Raji (cell line): ENCODE measurements around the gene IL19.
A peak's percentile ranks its signal among the peaks of the same experiment; 100 is the strongest.

Experiments used
- POLR2A ChIP-seq: IDR thresholded peaks from 2 replicates; pipeline ENCODE4 v1.6.1; 2011; ENCODE audit warnings: low read depth, low read length, control low read depth; ENCODE audit not compliant: insufficient read depth

The IL19 gene

GRCh38 chr1:206757524-206758266, 12.9 kb upstream of the IL19 start:
- no peak for TF ChIP-seq POLR2A

DNA sequence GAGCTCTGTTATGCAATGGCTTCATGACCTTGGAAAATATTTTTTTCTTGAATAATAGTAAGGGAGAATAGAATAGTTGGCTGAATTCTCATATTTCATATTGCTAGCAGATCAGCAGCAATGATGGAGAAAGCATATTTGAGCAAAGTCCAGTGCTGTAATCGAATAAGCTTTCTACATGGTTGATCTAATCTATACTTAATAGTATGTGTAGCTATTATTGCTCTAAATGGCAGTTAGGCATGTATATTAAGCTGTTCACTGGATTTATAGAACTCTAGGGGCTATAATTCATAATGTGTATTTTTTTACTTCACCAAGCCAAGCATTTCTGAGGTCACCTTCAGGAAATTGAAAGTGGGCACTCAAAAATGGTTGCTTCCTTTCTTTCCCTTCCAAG, 10.0 kb upstream of the IL19 start:
- TF ChIP-seq POLR2A: no peak

- no peak for TF ChIP-seq POLR2A
Measured at GRCh38 chr1:206761159-206761768, 9.3 kb upstream of the IL19 start.

DNA sequence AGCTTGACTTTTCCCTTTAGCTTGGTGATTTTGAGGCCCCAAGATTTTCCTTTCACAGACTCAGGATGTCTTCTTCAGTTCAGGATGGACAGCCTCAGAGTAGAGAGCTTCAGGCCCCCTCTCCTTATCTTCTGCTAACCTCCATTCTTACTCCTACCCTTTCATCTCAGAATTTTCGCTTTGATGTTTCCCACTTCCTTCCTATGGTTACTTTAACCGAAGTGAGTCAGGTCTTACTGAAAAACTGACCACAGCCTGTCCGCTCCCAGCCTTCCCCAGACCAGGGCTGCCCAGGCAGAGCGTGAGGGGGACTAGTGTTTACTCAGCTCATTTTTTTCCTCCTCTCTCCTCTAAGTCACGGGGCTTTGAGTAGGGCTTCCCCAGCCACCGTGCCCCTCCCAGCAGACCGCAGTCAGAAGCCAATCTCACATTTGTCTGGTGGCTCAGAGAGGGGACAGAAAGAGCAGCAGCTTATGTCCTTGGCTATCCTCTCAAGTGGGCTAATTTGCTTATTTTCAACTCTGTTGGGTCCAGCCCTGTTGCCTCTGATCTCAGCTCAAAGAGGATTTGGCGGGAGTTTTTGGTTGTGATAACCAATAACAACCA, 4.2 kb upstream of the IL19 start:
- no peak for TF ChIP-seq POLR2A

DNA sequence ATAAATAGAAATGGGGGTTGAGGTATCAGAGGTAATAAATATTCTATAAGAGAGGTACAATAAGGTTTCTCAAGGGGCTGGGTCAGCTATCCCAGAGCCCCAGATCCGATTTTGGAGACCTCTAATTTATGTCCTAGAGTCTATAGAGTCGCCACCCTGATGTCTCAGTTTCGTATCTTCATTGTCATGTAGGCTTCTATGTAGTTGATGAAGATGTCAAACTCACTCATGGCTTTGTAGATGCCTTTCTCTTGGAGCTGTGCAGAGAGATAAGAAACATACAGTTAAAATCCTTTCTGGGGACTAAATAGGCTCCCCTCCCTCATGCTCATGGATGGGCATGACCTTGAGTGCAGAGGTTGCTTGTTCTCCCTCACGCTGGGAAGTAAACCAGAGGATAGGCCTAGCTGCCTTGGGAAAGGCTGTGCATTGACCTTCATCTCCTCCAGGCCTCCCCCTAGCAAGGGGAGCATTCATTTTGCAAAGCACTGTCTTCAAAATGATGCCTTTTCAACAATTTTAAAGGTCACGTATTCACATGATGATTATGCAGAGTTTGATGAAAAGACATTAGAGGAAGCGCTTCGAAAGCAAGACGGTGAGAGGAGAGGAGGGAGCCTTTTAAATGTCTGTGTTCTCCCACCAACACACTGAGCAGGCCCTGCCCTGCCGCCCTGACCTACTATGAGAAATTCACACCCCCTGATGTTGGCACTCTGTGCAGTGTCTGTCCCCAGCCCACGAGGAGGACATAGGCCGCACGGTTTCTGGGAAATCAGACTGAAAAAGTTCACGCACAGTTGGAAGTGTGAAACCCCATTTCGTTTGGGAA, 1.9 kb upstream of the IL19 start:
- TF ChIP-seq POLR2A: no peak; the same call in 1 of the 2 replicates

- peak; percentile 25; the same call in 1 of the 2 replicates for TF ChIP-seq POLR2A
Measured at GRCh38 chr1:206769304-206769731, 1.3 kb upstream of the IL19 start.

GRCh38 chr1:206771338-206771692, 742 bp downstream of the IL19 start:
- no peak for TF ChIP-seq POLR2A

DNA sequence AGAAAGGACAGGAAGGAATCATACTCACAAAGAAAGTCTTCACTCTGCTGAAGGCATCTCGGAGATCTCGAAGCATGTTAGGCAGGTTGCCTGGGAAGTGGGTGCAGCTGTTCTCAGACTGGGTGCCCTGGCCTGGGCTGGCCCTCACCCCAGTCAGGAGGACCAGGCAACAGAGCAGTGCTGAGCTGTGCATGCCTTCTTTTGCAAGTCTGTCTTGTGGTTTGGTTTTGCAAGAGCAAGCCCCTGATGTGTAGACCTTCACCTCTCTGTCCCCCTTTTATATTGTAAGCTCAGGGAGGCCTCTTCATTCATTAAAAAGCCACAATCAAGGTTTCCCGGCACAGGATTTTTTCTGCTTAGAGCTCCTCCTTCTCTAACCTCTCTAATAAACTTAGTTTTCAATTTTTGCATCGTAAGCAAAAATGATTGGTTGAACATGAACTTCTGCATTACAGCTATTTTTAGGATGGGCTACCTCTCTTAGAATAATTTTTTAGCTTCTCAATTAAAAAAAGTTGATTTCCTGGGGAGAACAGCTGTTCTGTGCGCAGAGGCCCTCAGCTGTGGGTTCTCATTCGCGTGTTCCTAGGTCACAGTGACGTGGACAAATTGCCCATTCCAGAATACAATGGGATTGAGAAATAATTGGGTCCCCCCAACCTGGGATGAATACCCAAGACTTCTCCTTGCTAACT, 1.8 kb downstream of the IL19 start, which contains the start of gene IL10:
IL10 (minus strand) TSS at position 252 of the 695 bp plus-strand sequence; CDS start at position 193, 59 bp downstream.
- TF ChIP-seq POLR2A: peak; percentile 44; the same call in 1 of the 2 replicates

GRCh38 chr1:206774093-206774492, 3.5 kb downstream of the IL19 start:
- no peak for TF ChIP-seq POLR2A

DNA sequence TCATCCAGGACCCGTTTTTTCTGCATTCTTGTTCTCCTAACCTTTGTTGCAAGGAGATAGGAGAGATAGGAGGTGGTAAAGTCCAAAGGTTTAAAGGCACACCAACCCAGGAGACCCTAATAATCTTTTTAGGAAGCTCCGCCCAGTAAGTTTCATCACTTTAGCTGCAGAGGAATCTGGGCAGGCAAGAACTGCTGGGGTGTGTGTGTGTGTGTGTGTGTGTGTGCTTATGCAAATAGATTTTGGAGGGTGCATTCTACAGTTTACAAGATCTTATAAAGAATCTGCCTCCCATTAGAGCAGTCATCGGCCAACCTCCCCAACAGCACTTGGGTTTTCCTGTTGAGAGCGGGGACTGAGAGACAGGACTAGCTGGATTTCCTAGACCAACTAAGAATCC, 5.7 kb downstream of the IL19 start:
- no peak for TF ChIP-seq POLR2A

DNA sequence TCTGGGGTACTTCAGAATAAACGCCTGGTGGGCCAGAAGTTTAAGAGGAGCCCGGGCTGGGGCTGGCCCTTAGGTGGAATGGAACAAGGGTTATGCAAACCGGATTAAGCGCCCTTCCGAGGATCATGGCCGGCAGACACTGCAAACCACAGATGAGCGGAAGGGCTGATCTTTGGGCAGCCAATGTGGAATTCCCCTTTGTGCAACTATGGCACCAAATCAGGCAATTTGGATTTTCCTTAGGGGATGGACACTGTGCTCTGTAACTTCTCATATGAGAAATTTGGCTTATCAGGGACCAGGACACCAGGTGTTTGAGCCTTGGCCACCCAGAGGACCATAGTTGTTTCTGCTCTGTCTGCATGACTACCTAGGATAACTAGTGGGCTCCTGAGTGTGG, 7.5 kb downstream of the IL19 start:
- TF ChIP-seq POLR2A: no peak

DNA sequence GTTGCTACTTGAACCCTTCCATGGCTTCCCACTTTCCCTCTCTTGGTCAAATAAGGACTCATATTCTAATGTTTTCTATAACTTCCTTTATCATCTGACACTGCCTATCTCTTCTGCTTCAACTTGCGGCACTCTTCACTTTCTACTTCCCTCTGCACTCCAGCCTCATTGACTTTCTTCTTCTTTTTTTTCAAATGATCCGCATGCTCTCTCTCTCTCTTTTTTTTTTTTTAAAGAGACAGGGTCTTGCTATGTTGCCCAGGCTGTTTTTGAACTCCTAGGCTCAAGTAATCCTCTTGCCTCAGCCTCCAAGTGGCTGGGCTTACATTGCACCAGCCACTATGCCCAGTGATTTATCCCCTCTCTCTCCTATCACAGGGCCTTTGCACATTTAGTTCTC, 9.1 kb downstream of the IL19 start:
- TF ChIP-seq POLR2A: no peak

- no peak for TF ChIP-seq POLR2A
Measured at GRCh38 chr1:206782448-206782847, 11.9 kb downstream of the IL19 start.

DNA sequence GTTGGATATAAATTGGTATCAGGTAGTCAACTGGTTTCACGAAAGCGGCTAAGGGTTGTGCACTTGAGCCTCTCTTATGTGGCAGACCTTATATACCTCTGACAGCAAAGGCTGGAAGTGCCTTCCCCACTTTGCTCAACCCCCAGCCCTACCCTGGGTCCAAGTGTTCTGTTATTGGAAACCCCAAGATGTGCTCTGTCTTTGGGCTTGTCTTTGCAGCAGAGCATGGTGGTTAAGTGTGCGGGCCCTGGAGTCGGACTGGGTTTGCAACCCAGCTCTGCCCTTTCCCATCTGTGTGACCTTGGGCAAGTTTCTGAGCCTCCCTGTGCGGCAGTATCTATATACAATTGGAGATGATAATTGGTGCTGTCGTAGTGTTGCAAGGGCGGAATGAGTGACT, 12.9 kb downstream of the IL19 start:
- TF ChIP-seq POLR2A: no peak

GRCh38 chr1:206784471-206784903, 13.9 kb downstream of the IL19 start:
- no peak for TF ChIP-seq POLR2A

GRCh38 chr1:206785182-206785765, 14.7 kb downstream of the IL19 start:
- TF ChIP-seq POLR2A: no peak
